Body of pancreas (tissue), 4 donors: ENCODE results near the gene PTPRB.

Experiments
- CTCF ChIP-seq, 7 experiments: fragments of 450-650 bp in 4 of 7; fragments of 200-600 bp in 3 of 7; sonication (generic) in 3 of 7; IDR thresholded peaks; one replicate each; pipeline ENCODE4 v1.5.1; 2016 to 2019; ENCODE audit warnings: antibody characterized with exemption in 7 of 7
- POLR2A ChIP-seq, 3 donors: fragments of 450-650 bp; IDR thresholded peaks; one replicate each; pipeline ENCODE4 v1.6.1; 2016; ENCODE audit warnings: antibody characterized with exemption in 3 of 3, mild to moderate bottlenecking in 2 of 3

- TF ChIP-seq CTCF (IDR thresholded peaks at IDR 0.05) (no peak), POLR2A (IDR thresholded peaks at IDR 0.05) (no peak)
Observed at GRCh38 chr12:70468741-70469140, 168.5 kb downstream of the PTPRB start.
